HG03565 (cell line): ENCODE measurements around the gene S100A3.

Experiments used
- ATAC-seq: cut with Tn5 transposase; IDR thresholded peaks from one replicate; pipeline ENCODE4 v1.9.1; 2021; ENCODE audit warnings: mild to moderate bottlenecking, moderate library complexity; ENCODE audit not compliant: unreplicated experiment

The S100A3 gene

DNA sequence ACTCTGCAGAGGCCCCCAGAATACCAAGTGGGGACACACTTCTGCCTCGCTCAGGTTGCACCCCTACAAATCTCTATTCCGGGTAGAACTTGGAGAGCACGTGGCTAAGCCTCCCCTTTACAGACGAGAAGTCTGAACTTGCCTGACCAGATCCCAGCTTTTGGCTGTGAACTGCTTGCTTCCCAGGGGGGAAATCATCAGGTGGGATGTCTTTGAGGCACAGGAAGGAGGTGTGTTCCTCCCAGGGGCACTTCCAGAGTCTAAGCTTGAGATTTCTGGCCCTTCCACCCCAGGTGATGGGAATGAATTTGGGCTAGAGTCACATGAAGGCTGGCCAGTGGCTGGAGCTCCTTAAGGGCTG is 1.3 kb upstream of the S100A3 start:
- no peak for ATAC-seq

- no peak for ATAC-seq
Observed at GRCh38 chr1:153549741-153550397, 811 bp upstream of the S100A3 start.

GRCh38 chr1:153547560-153548551 is 1.2 kb downstream of the S100A3 start:
- ATAC-seq, result no peak

- ATAC-seq, result no peak
Observed at GRCh38 chr1:153546796-153547559, 2.1 kb downstream of the S100A3 start.

- ATAC-seq, result no peak
Observed at GRCh38 chr1:153546371-153546770, 2.7 kb downstream of the S100A3 start.

GRCh38 chr1:153545067-153546055 is 3.7 kb downstream of the S100A3 start, which contains the start of gene S100A4:
S100A4 (minus strand) TSS chr1:153545806; CDS start chr1:153544794, 1,012 bp downstream.
- no peak for ATAC-seq

DNA sequence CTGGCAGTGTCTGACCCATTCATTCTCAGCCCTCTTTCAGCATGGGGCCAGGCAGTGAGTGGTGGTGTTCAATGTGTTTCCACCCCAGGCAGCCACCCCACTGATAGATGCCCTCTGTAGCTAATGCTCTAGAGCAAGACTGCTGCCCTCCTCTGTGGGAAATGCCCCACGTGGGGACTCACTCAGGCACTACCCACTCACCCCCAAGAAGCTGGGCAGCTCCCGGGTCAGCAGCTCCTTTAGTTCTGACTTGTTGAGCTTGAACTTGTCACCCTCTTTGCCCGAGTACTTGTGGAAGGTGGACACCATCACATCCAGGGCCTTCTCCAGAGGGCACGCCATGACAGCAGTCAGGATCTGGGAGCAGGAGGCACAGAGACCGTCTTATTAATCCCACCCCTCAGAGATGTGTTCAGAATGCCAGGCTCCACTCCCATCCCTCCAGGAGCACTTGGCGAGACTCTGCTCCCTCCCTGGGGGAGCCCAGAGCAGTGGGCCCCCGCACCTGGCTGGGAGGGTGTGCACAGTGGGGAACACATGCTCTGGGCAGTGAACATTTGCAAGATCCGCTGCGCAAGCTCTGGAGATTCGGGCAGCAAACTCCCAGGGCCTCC is 4.5 kb downstream of the S100A3 start:
- ATAC-seq, result no peak

DNA sequence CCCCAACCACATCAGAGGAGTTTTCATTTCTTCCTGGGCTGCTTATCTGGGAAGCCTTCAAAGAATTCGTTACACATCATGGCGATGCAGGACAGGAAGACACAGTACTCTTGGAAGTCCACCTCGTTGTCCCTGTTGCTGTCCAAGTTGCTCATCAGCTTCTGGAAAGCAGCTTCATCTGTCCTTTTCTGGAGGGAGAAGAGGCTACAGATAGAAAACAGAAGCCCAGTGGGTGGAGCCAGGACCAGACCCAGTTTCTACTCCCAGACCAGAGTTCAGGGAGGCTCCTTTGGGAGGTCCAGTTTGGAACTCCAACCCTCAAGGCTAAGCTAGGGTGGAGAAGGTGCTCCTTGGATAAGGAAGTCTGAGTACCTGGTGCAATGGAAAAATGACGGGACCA is 5.3 kb downstream of the S100A3 start:
- no peak for ATAC-seq

- ATAC-seq, result no peak
Observed at GRCh38 chr1:153542956-153543711, 5.9 kb downstream of the S100A3 start.

DNA sequence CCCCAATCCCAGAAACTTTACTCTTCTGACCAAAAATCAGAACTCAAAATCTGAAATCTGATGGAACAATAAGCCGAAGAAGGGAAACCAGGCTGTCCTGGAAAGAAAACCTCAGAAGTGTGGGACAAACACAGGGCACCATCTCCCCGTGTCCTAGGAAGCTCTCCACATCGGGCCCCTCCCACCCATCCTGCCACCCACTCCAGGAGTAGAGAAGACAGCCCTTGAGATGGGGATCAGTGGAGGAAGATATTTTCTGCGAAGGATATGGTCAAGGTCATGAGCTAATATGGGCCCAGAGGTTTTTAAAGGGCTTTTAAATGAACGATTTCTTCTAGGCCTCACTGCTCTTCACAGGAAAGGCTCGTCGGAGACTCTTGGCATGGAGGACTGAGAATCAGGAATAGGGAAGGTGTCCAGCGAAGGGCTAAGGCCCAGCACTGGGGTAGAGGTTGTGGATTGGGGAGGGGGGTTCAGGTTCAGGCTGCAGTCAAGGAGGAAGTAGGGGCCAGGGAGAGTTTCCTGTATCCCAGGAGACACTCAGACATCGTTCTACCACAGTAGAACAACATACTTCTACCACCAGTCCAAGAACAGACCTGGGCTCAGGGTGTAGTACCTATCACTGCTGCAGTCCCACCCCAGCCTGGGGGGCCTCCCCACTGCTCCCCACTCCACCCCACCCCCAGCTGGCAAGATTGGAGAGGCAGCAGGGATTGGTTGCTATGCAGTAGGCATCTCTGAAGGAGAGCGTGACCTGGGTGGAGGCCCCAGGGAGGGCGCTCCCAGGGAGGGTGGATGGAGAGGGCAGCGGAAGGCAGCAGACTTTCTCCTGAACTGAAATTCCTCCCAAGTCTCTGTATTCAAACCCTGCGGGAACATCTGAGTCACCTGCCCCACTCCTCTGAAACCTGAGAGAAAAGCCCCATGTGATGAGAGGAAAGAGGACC is 7.1 kb downstream of the S100A3 start:
- no peak for ATAC-seq

GRCh38 chr1:153540394-153541361 is 8.4 kb downstream of the S100A3 start, which contains the start of gene S100A5:
S100A5 (minus strand) TSS chr1:153540934; CDS start chr1:153540191, 743 bp downstream.
- no peak for ATAC-seq

- no peak for ATAC-seq
Observed at GRCh38 chr1:153539395-153540093, 9.5 kb downstream of the S100A3 start.

DNA sequence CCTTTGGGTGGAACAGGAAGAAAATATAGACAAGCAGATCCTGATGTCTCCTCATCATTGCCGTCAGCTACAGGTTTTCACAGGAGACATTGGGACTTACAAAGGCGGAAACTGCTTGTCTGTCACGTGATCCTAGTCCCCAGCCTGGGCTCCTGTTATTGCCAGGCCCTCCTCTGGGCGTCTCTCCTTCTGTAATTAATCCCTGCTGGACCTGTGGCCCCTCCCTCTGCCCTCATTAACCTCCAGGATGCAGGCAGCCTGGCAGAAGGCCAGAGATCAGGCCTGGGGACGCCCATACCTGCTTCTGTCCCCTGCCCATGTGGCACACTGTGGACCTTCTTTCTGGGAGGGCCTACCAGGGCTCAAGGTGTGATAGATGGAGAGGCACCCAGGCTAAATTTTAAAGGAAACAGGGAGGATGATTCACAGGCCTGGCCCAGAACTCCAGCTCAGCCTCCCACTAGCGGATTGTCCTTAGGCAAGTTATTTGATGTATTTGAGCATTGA is 10.7 kb downstream of the S100A3 start:
- no peak for ATAC-seq

DNA sequence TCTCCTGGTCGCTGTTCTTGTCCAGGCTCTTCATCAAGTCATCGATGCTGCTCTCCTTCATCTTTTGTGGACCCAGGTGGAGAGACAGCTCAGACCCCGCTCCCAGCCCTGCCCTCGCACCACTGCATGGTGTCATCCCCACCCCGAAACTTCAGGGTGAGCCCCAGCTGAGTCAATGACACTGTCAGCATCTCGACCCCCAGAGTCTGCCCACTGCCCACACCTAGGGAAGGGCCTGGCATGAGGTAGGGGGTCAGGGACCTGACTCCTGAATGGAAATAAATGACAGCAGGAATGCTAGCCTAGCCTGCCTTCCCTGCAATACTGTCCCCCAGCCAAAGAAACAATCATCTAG is 11.7 kb downstream of the S100A3 start:
- ATAC-seq, result no peak

DNA sequence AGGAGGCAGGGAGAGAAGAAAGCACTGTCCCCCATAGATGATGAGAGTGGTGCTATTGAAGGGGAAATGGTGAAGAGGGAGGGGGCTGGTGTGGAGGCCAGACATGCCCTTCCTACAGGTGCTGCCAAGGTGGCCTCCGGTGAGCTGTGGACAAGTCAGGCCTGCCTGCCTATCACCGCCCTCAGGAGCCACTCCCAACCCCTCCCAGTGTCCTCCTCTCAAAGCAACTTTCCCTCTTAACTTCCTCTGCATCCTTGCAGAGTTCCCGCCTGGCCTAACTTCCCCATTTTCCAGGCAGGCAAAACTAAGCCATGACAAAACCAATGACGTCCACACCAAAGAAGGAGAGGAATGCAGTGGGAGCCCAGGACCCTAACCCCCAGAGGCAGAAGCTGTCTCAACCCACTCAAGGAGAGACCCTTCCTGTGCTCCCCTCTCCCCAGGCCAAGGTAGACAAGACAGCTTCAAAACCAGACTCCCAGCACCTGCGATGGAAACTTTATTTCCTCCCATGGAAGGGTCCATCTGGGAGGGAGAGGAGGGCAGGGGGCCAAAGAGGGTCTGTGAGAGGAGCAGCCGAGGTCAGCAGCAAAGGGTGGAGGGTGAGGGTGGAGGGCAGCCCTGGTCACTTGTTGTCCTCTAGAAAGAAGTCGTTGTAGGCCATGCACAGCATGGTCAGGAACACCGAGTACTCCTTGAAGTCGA is 12.2 kb downstream of the S100A3 start:
- ATAC-seq, result no peak
